Activated T-cell treated with anti-CD3 and anti-CD28 coated beads, Interleukin-2, amount 50 U/mL, for 24 hours (primary cell): ENCODE measurements around the gene P3H4.
"Not testable (repeated sequence)": the region's sequence is repeated elsewhere in the genome, so short reads cannot be mapped to it uniquely, and the experiment has no call there.

ENCODE experiments used
- DNase-seq: peaks from one replicate; pipeline ENCODE4 v3.0.0-alpha.2; 2020
- H3K27ac Mint-ChIP-seq: 2 replicates; pipeline ENCODE4 v1.8.0; 2020; ENCODE audit warnings: mild to moderate bottlenecking, mixed read lengths
- H3K27me3 Mint-ChIP-seq: 2 replicates; pipeline ENCODE4 v1.8.0; 2020; ENCODE audit warnings: mixed read lengths
- H3K36me3 Mint-ChIP-seq: 2 replicates; pipeline ENCODE4 v1.8.0; 2020; ENCODE audit warnings: low read depth, mixed read lengths
- H3K4me1 Mint-ChIP-seq: 2 replicates; pipeline ENCODE4 v1.8.0; 2020; ENCODE audit warnings: low read depth, mixed read lengths
- H3K4me3 Mint-ChIP-seq: 2 replicates; pipeline ENCODE4 v1.8.0; 2020; ENCODE audit warnings: mild to moderate bottlenecking, moderate library complexity, mixed read lengths
- H3K9me3 Mint-ChIP-seq: 2 replicates; pipeline ENCODE4 v1.8.0; 2020; ENCODE audit warnings: mixed read lengths

The P3H4 gene, protein sequence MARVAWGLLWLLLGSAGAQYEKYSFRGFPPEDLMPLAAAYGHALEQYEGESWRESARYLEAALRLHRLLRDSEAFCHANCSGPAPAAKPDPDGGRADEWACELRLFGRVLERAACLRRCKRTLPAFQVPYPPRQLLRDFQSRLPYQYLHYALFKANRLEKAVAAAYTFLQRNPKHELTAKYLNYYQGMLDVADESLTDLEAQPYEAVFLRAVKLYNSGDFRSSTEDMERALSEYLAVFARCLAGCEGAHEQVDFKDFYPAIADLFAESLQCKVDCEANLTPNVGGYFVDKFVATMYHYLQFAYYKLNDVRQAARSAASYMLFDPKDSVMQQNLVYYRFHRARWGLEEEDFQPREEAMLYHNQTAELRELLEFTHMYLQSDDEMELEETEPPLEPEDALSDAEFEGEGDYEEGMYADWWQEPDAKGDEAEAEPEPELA

DNA sequence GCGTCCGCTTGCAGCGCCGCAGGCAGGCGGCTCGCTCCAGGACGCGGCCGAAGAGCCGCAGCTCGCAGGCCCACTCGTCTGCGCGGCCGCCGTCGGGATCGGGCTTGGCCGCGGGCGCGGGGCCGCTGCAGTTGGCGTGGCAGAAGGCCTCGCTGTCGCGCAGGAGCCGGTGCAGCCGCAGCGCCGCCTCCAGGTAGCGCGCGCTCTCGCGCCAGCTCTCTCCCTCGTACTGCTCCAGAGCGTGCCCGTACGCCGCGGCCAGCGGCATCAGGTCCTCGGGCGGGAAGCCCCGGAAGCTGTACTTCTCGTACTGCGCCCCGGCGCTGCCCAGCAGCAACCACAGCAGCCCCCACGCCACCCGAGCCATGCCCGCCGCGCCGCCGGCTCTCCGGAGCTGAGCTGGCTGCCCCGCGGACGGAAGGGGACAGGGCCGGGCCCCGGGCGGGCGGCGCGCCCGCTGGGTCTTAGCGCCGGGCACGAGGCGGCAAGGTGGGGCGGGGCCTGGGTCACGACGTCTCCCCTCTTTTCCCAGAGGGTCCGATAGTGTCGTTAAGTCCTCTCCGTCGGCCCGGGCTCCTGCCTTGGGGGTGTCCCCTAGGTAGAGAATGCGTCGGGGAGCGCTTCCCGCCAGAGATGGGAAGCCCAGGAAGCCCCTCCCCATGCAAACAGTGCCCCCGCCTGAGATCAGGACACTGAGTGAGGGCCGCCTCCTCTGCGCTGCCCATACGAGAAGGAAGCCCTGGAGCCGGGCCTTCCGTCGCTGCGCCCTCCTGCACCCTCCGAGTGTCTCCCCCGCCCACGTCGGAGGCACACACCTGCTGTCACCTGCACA is at the start of gene P3H4:
Gene P3H4, minus strand, starts transcription at position 401 of the 832 bp plus-strand sequence. Its CDS starts 34 bp downstream, at position 367.
- H3K9me3 Mint-ChIP-seq = no peaks in the 10 kb centered on the region
- DNase-seq = peak; percentile 86
- peaks cover 24% of the 10 kb centered on the region for H3K4me1 Mint-ChIP-seq
- peaks cover 9% of the 10 kb centered on the region for H3K27me3 Mint-ChIP-seq
- peak within 1 kb of the TSS; percentile 71 for H3K27ac Mint-ChIP-seq
- peak within 1 kb of the TSS; percentile 72 for H3K4me3 Mint-ChIP-seq
- H3K36me3 Mint-ChIP-seq = no peaks in the 10 kb centered on the region

DNA sequence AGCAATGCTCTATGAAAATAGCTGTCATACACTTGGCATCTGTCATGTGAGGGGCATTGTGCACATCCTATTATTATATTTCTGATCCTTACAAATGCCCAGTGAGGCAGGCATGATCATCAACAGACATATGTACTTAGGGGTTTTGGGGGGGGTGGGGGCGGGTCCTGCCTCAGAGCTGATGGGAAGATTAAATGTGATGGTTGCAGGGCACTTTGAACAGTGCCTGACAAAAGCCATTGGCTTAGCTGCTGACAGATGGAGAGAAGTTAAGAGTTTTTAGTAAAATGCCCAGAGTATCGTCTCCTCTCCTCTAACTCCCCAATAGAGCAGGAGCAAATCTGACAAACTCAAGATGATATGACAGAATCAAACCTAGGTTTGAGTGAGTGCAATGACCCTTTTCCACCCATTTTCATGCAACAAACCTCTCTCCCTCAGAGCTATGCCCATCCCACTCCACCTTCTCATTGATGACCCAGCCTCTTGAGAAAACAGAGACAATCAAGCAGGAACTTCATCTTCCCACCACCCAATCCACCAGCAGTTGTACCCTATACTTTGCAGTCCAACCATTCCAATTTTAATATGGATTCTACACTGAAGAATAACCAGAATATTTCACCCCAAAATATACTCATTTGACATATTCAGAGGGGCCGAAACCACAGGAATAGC is 48.6 kb upstream of the P3H4 start:
- no peaks in the 10 kb centered on the region for H3K27me3 Mint-ChIP-seq
- peak overlapping the region; percentile 39 for H3K27ac Mint-ChIP-seq
- peaks cover 28% of the 10 kb centered on the region for H3K36me3 Mint-ChIP-seq
- H3K4me1 Mint-ChIP-seq = peaks cover 30% of the 10 kb centered on the region
- no peak overlapping the region for H3K4me3 Mint-ChIP-seq
- DNase-seq = no peak
- H3K9me3 Mint-ChIP-seq = no peaks in the 10 kb centered on the region

DNA sequence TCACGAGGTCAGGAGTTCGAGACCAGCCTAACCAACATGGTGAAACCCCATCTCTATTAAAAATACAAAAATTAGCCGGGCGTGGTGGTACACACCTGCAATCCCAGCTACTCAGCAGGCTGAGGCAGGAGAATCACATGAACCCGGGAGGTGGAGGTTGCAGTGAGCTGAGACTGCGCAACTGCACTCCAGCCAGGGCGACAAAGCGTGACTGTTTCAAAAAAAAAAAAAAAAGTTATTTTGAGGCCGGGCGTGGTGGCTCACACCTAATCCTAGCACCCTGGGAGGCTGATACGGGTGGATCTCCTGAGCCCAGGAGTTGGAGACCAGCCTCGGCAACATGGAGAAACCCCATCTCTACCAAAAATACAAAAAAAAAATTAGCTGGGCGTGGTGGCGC is 39.6 kb upstream of the P3H4 start:
- H3K4me3 Mint-ChIP-seq, H3K27me3 Mint-ChIP-seq, H3K9me3 Mint-ChIP-seq, H3K27ac Mint-ChIP-seq, DNase-seq: not testable (repeated sequence)
- Mint-ChIP-seq H3K4me1 (peaks cover 43% of the 10 kb centered on the region), H3K36me3 (peaks cover 87% of the 10 kb centered on the region)

DNA sequence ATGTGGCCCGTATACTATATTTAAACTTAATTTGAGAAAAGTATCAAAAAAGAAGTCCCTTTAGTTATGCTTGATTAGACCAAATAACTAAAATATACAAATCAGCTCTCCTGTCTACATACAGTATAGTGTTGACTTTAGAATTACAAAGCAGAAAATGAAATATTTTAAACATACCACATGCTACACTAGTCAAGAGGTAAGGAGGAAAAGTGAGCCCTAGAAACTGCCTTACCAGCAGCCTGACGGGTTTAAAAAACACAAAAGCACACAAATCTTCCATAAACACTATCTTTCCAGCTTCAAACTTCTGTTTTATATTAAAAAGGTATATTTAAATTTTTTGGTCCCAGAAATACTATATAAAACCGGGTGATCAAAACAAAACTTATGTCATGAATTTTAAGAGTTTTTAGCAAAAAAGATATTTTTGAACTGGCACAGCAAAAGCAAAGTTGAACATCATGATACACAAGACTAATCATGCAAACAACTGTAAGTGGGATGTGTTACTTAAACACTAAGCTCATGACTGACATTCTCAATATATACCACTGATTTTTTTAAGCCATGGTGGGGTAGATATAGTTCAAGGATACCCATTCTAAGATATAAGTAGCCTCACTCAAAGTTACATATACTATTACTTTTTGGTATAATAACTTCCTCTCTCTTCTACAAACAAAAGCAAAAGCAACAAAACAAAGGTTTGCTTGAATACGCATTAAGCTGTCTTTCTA is 37.7 kb upstream of the P3H4 start:
- Mint-ChIP-seq H3K4me1 (peaks cover 37% of the 10 kb centered on the region), H3K27me3 (no peaks in the 10 kb centered on the region), H3K4me3 (no peak overlapping the region), H3K9me3 (no peaks in the 10 kb centered on the region), H3K36me3 (peaks cover 73% of the 10 kb centered on the region), H3K27ac (no peak overlapping the region)
- no peak for DNase-seq

DNA sequence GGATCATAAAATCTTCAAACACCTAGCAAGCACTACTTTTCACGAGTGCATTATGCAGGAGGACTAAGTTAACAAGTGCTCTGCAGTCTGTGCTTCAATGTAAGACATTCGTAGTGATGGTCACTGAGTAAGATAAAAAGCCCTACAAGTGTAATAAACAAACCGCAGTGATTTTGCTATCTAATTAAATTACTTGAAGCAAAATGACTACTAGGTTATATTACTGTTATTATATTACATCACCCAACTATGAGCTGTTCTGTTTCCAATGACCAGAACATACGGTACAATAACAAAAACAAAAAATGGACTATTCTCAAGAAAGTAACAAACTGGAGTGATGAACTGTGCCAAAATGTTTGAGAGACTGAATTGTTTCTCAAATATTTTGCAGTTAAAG is 37.0 kb upstream of the P3H4 start:
- no peak for DNase-seq
- H3K36me3 Mint-ChIP-seq = peaks cover 66% of the 10 kb centered on the region
- H3K9me3 Mint-ChIP-seq = no peaks in the 10 kb centered on the region
- no peak overlapping the region for H3K27ac Mint-ChIP-seq
- peaks cover 32% of the 10 kb centered on the region for H3K4me1 Mint-ChIP-seq
- H3K4me3 Mint-ChIP-seq = no peak overlapping the region
- H3K27me3 Mint-ChIP-seq = no peaks in the 10 kb centered on the region

DNA sequence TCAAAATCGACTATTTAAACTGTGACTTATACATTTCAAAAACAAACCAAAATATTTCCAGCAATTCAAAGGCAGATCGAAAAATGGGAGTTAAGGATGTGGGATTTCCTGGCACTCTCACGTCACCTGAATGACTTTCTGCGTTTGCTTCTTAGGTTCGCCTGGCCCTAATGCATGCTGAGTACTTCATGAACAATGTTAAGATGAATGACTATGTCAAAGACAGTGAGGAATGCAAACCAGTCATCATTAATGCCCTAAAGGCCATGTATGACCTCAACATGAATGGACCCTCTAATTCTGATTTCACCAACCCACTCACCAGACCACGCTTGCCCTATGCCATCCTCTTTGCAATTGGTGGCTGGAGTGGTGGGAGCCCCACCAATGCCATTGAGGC is 33.2 kb upstream of the P3H4 start:
- Mint-ChIP-seq H3K27me3 (no peaks in the 10 kb centered on the region), H3K36me3 (peaks cover 29% of the 10 kb centered on the region), H3K4me1 (peaks cover 7% of the 10 kb centered on the region), H3K4me3 (no peak overlapping the region), H3K27ac (no peak overlapping the region), H3K9me3 (no peaks in the 10 kb centered on the region)
- DNase-seq = no peak

DNA sequence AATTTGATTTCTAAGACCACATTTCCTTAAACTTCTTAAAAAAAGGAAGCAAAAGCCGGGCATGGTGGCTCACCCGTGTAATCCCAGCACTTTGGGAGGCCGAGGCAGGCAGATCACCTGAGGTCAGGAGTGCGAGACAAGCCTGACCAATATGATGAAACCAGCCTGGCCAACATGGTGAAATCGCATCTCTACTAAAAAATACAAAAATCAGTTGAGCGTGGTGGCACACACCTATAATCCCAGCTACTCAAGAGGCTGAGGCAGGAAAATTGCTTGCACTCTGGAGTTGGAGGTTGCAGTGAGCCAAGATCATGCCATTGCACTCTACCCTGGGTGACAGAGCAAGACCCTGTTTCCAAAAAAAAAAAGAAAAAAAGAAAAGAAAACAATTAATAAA is 29.0 kb upstream of the P3H4 start:
- not testable (repeated sequence) for H3K27ac Mint-ChIP-seq, H3K9me3 Mint-ChIP-seq, H3K4me3 Mint-ChIP-seq, H3K36me3 Mint-ChIP-seq, DNase-seq, H3K27me3 Mint-ChIP-seq, H3K4me1 Mint-ChIP-seq

DNA sequence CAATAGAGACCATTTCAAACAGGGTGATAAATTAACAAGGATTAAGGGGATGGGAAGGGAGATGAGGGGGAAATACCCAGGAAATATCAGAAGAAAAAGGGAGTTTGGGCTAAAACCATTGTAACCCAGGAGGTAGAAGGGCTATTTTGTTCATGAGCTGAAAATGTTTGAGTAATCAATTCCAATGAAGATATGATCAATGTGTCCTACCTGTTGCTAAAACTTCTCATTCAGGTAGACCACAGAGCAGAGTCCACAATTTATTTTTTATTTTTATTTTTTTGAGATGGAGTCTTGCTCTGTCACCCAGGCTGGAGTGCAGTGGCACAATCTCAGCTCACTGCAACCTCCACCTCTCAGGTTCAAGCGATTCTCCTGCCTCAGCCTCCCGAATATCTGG is 27.7 kb upstream of the P3H4 start:
- H3K27ac Mint-ChIP-seq, H3K4me3 Mint-ChIP-seq, H3K9me3 Mint-ChIP-seq, H3K27me3 Mint-ChIP-seq, DNase-seq, H3K36me3 Mint-ChIP-seq: not testable (repeated sequence)
- peaks cover 18% of the 10 kb centered on the region for H3K4me1 Mint-ChIP-seq

DNA sequence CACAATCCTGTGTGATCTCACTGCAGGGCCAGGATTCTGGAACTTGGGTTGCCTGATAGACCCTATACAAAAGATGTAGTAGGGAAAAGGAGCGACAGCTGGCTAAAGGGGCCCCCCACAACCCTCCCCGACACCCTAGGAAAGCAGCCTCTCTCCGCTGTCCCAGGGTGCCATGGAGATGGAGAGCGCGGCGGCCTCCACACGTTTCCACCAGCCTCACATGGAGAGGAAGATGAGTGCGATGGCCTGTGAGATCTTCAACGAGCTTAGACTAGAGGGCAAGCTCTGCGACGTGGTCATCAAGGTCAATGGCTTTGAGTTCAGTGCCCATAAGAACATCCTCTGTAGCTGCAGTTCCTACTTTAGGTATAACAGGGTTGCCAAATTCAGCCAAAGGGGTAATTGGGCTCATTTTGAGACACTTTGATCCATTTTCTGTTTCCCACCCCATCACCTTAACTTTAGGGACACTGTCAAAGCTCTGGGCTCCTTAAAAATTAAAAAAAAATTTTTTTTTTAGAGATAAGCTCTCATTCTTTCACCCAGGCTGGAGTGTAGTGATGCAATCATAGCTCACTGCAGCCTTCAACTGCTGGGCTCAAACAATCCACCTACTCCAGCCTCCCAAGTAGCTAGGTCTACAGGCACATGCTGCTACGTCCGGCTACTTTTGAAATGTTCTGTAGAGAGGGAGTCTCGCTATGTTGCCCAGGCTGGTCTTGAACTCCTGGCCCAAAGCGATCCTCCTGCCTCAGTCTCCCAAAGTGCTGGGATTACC is 26.2 kb upstream of the P3H4 start, which contains the start of gene KLHL10:
Gene KLHL10, plus strand, starts transcription at position 65 of the 778 bp plus-strand sequence. Its CDS starts 108 bp downstream, at position 173.
- Mint-ChIP-seq H3K9me3 (no peaks in the 10 kb centered on the region), H3K27me3 (no peaks in the 10 kb centered on the region), H3K36me3 (peaks cover 20% of the 10 kb centered on the region), H3K4me1 (peaks cover 22% of the 10 kb centered on the region), H3K4me3 (peak within 1 kb of the TSS; percentile 85), H3K27ac (peak within 1 kb of the TSS; percentile 81)
- no peak for DNase-seq

DNA sequence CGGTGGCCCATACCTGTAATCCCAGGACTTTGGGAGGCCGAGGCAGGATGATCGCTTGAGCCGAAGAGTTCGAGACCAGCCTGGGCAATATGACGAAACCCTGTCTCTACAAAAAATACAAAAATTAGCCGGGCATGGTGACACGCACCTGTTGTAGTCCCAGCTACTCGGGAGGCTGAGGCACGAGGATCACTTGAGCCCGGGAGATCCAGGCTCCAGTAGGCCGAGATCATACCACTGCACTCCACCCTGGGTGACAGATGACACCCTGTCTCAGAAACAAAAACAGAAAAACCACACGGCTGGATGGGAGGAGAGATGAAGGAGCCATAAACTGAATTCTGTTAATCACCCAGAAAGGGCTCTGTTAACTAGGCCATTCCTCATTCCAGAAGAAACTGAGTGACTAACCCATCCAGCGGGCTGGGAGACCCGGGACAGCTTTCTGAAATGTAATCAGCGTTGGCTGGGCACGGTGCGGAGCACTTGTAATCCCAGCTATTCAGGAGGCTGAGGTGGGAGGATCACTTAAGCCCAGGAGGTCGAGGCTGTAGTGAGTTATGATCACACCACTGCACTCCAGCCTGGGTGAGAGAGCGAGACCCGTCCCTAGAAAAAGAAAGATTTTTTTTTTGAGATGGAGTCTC is 24.9 kb upstream of the P3H4 start:
- no peaks in the 10 kb centered on the region for H3K27me3 Mint-ChIP-seq
- peaks cover 33% of the 10 kb centered on the region for H3K36me3 Mint-ChIP-seq
- H3K9me3 Mint-ChIP-seq = no peaks in the 10 kb centered on the region
- DNase-seq = no peak
- H3K27ac Mint-ChIP-seq = peak overlapping the region; percentile 81
- H3K4me3 Mint-ChIP-seq = peak overlapping the region; percentile 85
- H3K4me1 Mint-ChIP-seq = peaks cover 22% of the 10 kb centered on the region

DNA sequence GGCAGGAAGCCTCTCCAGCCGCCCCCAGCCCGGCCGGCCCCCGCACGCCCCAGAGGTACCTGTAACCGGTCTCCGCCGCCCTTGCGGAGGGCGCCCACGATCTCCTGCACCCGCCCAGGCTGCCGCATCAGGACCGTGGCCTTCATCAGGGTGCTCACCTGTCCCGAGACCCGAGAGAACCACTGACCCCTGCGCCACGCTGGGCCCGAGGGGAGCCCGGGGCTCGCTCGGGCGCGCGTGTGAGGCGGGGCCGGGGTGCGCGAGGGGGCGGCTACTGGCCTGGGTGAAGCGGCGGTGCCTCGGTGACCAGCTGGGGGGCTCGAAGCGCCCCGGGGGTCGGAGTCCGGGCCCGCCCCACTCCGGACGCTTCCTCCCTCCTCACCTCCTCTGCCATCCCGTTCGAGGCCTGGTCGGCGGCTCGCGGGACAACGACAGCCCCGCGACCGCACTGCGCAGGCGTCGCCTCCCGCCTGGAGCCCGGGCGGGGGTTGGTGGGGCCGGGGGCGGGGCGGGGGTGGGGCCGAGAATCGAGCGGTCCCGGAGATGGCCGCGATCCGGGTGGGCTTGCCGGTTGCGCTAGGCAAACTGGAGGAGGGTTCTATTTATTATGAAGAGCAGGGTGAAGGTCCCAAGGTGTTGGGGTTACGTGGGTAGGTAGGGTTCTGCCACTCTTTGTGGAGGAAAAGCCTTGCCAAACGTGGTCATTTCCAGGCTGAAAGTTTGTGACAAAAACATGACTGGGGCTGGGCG is 24.2 kb upstream of the P3H4 start, which contains the start of gene NT5C3B:
Gene NT5C3B, minus strand, starts transcription at position 433 of the 750 bp plus-strand sequence. Its CDS starts 39 bp downstream, at position 394.
- H3K9me3 Mint-ChIP-seq = no peaks in the 10 kb centered on the region
- peak within 1 kb of the TSS; percentile 85 for H3K4me3 Mint-ChIP-seq
- H3K27ac Mint-ChIP-seq = peak within 1 kb of the TSS; percentile 83
- peaks cover 22% of the 10 kb centered on the region for H3K4me1 Mint-ChIP-seq
- DNase-seq = peak; percentile 78
- peaks cover 40% of the 10 kb centered on the region for H3K36me3 Mint-ChIP-seq
- H3K27me3 Mint-ChIP-seq = no peaks in the 10 kb centered on the region

DNA sequence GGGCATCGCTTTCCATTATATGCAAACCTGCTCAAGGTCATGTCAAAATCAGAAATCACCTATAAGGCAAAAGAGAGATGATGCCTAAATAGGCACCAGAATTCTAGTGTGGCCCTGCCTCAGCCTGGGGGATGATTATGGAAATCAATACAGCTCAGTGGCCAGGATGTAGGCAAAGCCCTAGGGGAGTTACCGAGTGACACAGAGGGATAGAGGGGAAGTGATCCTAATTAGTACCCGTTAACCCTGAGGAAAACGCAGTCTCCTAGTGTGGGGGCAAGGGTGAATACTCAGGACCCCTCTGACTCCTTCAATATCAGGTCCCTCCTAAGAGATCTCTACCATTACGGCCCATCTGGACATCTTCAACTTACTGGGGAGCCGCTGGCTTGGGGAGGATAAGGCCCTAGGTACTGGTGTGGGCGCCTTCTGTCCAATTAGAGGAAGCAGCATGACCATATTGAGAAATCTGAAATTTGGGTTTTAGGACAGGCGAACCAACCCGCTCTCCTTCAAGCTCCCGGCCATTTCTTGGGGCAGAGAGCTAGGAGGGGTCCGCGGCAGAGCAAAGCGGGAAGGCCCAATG is 23.6 kb upstream of the P3H4 start:
- DNase-seq = no peak
- Mint-ChIP-seq H3K36me3 (peaks cover 47% of the 10 kb centered on the region), H3K9me3 (no peaks in the 10 kb centered on the region), H3K27ac (peak overlapping the region; percentile 83), H3K27me3 (no peaks in the 10 kb centered on the region), H3K4me1 (peaks cover 22% of the 10 kb centered on the region), H3K4me3 (peak overlapping the region; percentile 85)
